Cerebellar nuclear complex (tissue), 1 donor: ENCODE data around the gene SLAIN2.
"Not testable (repeated sequence)": the region's sequence is repeated elsewhere in the genome, so short reads cannot be mapped to it uniquely, and the experiment has no call there.

Source experiments
- DNase-seq, 2 experiments: peaks; one replicate each; lab custom pipeline; 2025; lab: John Stamatoyannopoulos, UW

Gene SLAIN2

DNA sequence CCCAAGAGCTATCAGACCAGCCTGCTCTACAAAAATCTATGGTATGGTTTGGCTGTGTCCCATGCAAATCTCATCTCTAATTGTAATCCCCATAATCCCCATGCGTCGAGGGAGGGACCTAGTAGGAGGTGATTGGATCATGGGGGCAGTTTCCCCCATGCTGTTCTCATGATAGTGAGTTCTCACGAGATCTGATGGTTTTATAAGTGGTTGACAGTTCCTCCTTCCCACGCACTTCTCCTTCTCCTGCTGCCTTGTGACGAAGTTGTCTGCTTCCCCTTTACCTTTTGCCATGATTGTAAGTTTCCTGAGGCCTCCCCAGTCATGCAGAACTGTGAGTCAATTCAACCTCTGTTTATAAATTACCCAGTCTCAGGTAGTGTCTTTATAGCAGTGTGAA is 99.6 kb downstream of the SLAIN2 start:
- not testable (repeated sequence) for DNase-seq

DNA sequence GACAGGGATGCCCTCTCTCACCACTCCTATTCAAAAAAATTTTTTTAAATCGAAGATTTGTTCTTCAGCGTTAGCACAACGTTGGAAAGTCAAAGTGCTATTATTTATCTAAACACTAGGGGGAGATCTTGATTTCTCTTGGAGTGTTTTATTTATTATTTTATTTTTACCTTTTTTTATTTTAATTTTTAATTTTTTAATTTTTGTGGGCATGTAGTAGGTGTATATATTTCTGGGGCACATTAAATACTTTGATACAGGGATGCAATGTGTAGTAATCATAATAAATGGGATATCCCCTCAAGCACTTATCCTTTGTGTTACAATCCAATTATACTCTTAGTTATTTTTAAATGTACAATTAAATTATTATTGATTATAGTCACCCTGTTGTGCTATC is 104.4 kb downstream of the SLAIN2 start:
- DNase-seq: no peak

DNA sequence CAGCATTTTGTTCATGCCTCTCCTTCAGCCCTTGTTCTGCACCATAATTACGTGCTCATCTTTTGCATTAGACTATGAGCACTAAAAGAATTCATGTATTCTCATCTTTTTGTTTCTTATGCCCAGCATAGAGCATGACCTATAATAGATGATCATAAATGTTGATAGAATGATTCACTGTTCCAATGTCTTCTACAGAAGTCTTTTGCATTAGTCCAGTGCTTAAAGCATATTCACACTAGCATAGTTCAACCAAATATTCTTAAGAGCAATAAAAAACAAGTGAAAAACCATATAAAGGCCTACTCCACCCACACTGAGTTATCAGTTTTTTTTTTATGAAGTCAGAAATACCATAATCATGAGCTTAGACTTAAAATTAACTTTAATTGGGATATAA is 105.3 kb downstream of the SLAIN2 start:
- DNase-seq: no peak

DNA sequence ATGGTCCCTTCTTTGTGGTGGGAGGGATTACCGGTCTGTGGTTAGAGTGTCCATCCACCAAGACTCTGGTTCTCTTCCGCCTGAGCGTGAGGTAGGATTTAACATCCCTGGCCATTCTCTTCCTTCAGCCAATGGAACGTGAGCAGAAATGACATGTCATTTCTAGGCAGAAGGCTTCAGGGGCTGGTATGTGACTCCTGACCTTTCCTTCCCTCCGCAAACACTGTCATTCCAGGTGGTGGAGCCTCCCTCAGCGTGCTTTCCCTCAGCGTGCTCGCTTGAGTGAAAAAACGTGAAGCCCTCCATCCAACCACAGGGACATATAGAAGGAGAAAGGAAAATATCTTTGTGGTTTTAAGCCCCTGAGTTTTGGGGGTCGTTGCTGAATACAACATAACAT is 107.8 kb downstream of the SLAIN2 start:
- no peak for DNase-seq

DNA sequence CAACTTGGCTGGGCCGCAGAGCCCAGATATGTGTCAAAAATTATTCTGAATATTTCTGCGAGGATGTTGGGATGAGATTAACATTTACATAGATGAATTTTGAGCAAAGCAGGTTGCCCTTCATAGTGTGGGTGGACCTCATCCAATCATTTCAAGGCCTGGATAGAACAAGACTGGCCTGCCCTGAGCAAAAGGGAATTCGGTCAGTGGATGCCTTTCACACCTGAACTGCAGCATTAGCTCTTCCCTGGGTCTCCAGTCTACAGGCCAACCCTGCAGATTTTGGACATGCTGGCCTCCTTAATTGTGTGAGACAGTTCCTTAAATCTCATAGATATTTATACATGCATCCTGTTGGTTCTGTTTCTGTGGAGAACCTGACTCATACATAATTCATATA is 109.4 kb downstream of the SLAIN2 start:
- DNase-seq: no peak

DNA sequence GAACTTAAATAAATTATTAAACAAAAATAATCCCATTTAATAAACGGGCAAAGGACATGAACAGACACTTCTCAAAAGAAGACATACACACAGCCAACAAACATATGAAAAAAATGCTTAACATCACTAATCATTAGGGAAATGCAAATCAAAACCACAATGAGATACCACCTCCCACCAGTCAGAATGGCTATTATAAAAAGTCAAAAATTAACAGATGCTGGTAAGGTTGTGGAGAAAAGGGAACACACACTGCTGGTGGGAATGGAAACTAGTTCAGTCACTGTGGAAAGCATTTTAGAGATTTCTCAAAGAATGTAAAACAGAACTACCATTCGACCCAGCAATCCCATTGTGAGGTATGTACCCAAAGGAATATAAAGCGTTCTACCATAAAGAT is 110.3 kb downstream of the SLAIN2 start:
- not testable (repeated sequence) for DNase-seq

DNA sequence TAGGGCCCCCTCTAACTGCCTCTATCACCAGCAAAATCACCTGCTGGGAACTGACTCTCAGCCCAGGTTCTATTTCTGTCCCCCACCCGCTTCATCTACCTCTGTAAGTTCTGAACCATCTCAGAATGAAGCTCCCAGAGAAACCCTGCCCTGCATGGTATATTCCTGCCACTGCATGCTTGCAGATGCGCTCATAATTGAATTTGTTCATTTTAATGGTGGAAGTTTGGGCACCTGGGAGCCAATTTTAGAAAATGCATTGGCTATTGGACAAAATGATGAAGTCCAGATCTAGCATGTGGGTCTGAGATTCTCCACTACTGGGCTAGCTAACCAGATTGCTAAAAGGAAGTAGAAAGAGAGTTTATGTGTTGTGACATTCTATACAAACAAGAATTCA is 113.3 kb downstream of the SLAIN2 start:
- no peak for DNase-seq

DNA sequence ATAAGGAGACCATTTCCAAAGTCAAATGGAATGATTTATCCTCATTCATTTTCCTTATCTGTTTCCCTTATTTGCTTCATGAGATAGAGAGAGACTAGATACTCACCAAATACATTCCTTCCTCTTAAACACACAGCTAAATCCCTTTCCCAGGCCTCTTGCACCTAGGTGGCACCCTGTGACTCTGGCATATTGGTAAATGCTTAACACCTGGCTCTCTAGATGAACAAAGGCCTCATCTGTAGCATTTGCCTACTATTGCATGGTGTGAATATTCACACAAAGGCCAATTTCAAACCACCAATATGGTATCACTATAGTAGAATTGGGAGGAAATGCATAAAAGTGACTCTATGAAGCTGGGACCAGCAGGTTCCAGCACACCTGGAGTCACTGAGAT is 119.7 kb downstream of the SLAIN2 start:
- no peak for DNase-seq

DNA sequence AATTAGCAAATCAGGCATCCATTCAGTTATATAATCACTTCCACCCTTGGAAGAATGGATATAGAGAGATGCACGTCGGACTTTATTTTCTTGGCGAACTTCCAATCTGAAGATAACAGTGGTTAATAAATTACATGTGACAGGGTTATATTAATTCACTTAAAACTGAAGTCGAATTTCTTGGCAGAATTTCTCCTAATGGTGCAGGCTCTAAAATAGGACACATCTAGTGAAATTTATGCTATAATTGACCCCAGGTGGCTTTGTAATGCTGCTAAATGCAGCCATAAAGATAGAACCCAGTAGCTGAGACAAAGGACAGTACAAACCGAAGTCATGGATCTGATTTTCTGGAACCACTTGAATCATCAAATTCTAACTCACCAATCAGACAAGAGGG is 121.0 kb downstream of the SLAIN2 start:
- DNase-seq: no peak

DNA sequence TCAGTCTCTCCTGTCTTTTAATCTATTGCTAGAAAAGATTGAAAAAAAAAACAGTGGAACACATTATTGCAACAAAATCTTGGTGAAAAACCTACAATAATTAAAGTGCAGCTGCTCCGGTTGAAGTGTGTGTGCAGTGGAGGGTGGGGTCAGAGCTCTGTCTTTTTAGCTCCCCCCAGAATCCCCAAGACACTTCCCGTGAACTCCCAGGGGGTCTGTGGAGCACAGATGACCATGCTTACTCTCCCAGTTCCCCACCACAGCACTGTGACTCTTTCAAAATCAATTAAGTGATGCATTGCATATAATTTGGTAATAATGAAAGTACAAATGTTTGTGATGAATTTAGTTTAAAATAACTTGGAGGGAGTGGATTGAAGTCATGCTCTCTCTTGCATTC is 126.1 kb downstream of the SLAIN2 start:
- no peak for DNase-seq

DNA sequence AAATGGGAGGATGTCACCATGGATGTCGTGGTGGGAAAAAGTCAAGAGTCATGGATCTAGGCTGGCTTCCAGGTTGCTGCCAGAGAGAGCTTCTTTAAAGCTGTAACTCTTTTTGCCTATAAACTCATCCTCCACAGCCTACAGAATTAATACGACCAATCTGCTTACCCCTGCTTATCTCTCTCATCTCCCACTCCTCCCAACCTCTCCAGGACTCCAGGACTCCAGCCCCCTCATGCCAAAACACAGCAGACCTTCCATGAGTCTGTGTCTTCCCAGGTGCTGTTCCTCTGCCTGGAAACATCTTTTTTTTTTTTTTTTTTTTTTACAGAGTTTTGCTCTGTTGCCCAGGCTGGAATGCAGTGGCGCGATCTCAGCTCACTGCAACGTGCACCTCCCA is 126.6 kb downstream of the SLAIN2 start:
- DNase-seq: no peak

DNA sequence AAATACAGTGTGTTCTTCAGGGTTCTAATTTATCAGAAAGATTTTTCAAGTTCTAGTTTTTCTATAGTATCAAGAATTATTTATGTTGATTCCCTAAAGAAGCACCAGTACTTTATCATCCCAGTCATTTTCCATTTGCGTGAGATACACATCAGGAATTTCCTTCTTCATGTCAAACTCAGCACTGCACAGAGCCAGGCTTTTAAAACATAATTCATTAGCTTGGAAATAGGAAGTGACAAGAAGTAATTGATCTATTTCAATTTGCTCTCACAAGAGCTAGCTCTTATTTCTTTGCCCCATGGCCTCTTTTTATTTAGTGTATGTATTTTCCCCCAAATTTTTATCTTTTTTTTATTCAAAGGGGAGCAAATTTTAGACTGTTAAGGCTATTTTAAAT is 128.8 kb downstream of the SLAIN2 start:
- no peak for DNase-seq

DNA sequence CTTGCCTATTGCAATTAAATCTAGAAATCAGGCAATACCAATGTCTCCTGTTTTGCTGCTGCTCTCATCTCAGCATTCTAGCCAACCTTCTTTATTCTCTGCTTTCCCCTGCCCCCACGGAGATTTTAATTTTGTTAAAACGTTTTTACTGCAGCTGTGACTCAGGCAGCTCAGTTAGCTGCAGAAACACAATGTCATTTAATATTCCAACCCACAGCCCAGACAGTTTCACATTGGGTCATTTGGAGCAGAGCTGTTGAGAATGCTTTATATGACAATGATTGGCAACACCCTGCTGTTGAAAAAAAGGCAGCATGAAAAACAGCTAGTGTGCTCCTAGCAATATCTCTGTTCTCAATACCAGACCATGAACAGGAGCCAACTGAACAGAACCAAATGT is 129.2 kb downstream of the SLAIN2 start:
- no peak for DNase-seq

DNA sequence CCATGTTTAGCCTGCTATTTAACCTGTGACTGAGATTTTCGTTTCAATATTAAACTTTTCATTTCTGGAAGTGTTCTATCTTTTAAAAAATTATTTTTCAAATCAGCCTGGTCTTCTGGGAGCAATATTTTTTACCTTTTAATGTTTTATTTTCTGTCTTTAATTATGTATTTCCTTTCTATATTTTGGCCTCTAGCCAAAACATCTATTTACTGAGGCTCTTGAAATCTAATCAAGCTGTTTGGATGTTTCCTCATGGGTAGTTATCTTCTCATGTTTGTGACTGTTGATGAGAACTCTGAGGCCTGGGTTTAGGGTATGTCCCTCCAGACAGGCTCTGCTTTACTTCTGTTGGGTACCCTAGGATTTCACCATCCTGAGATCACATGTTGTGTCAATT is 131.5 kb downstream of the SLAIN2 start:
- no peak for DNase-seq

DNA sequence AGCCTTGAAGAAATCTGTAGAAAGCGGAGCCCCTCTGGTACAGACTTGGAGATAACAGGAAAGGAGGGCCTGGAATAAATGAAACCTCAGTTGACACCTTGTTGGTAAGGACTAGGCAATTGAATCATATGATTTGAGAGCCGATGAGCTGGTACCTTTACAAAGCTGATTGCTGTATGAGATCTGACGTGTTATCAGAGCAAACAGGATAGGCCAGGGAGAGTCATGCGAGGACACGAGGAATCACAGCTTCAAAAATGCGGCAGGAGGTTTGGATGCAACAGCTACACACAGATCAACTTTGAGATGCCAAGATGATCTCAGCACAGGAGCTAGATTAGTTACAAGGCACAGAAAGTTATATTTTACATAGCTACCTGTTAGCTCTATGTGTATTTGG is 134.4 kb downstream of the SLAIN2 start:
- DNase-seq: no peak
